ENCODE results near the gene EEF1A2.

DNA sequence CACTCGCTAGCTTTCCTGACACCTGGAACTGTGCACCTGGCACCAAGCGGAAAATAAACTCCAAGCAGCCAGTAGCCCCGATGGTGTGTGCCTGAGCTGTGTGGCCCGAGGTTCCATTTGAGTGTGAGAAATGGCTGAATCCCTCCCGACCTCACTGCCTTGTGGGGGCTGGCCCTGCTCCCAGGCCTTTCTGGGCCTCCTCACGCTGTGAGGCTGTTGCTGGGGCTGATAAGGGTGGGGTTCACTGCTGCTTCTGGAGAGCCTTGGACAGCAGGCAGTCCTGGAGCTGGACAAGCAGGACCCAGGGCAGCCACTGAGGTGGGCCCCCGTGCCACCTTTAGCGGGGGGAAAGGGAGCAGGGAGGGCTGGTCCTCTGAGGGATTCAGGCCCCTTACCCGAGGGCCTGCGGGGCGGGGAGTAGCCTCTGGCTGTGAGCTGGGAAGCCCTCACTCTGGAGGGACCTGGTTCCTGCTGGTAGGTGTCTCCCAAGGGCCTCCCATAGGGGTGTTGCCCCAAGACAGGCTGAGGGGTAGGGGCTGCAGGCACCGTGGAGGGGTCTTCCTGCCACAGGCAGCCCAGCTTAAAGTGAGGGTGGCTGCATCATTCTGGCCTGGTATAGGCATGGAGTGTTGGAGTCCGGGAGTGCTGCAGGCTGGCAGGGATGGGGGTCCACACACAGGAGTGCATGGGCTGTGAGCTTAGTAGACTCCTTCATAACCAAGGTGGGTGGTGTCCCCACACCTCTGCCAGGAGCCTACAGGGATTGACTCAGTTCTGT, 23.4 kb upstream of the EEF1A2 start:
- TF ChIP-seq CTCF (IDR thresholded peaks at IDR 0.05; ENCODE audit: low read depth, low read length, poor library complexity, severe bottlenecking) (no peak), EZH2phosphoT487 (IDR thresholded peaks at IDR 0.05; ENCODE audit: borderline replicate concordance, low read length) (no peak)
